HEK293 (cell line): Measurements from ENCODE around the gene ABHD15.

Source experiments
- CTCF ChIP-seq: fragments of 450-650 bp; formaldehyde crosslinking; IDR thresholded peaks from 2 replicates; pipeline ENCODE4 v1.5.1; 2016; ENCODE audit warnings: missing biosample characterization, missing genetic modification characterization
- ELK4 ChIP-seq: IDR thresholded peaks from 2 replicates; pipeline ENCODE4 v1.6.1; 2011; ENCODE audit warnings: mild to moderate bottlenecking, low read depth, low read length, borderline replicate concordance
- GFI1B ChIP-seq: fragments of 450-650 bp; formaldehyde crosslinking; IDR thresholded peaks from 2 replicates; pipeline ENCODE4 v1.5.1; 2016; ENCODE audit warnings: missing biosample characterization, missing genetic modification characterization
- INSM2 ChIP-seq: fragments of 450-650 bp; formaldehyde crosslinking; IDR thresholded peaks from 2 replicates; pipeline ENCODE4 v1.5.1; 2016; ENCODE audit warnings: missing biosample characterization, missing genetic modification characterization
- MZF1 ChIP-seq: fragments of 450-650 bp; formaldehyde crosslinking; IDR thresholded peaks from 2 replicates; pipeline ENCODE4 v1.5.1; 2017; ENCODE audit warnings: missing biosample characterization, missing genetic modification characterization, borderline replicate concordance
- PRDM4 ChIP-seq: fragments of 450-650 bp; formaldehyde crosslinking; IDR thresholded peaks from 2 replicates; pipeline ENCODE4 v1.5.1; 2017; ENCODE audit warnings: missing biosample characterization, missing genetic modification characterization
- RBAK ChIP-seq: fragments of 450-650 bp; formaldehyde crosslinking; IDR thresholded peaks from 2 replicates; pipeline ENCODE4 v1.5.1; 2016; ENCODE audit warnings: missing biosample characterization, missing genetic modification characterization
- REPIN1 ChIP-seq: fragments of 450-650 bp; formaldehyde crosslinking; IDR thresholded peaks from 2 replicates; pipeline ENCODE4 v1.5.1; 2017; ENCODE audit warnings: missing biosample characterization, missing genetic modification characterization, low read depth
- TCF7L2 ChIP-seq: IDR thresholded peaks from 2 replicates; pipeline ENCODE4 v1.6.1; 2011; ENCODE audit warnings: low read depth, mild to moderate bottlenecking, inconsistent platforms, low read length, moderate library complexity, borderline replicate concordance
- ZBTB1 ChIP-seq: fragments of 450-650 bp; formaldehyde crosslinking; IDR thresholded peaks from 2 replicates; pipeline ENCODE4 v1.5.1; 2016; ENCODE audit warnings: missing biosample characterization, missing genetic modification characterization
- ZBTB21 ChIP-seq: fragments of 450-650 bp; formaldehyde crosslinking; IDR thresholded peaks from 2 replicates; pipeline ENCODE4 v1.5.1; 2017; ENCODE audit warnings: missing biosample characterization, missing genetic modification characterization
- ZBTB44 ChIP-seq: fragments of 450-650 bp; IDR thresholded peaks from 2 replicates; pipeline ENCODE4 v1.5.1; 2018; ENCODE audit warnings: missing biosample characterization, mild to moderate bottlenecking, missing genetic modification characterization
- ZNF112 ChIP-seq: fragments of 450-650 bp; formaldehyde crosslinking; IDR thresholded peaks from 2 replicates; pipeline ENCODE4 v1.5.0; 2017; ENCODE audit warnings: missing biosample characterization, missing genetic modification characterization
- ZNF140 ChIP-seq: fragments of 450-650 bp; formaldehyde crosslinking; IDR thresholded peaks from 2 replicates; pipeline ENCODE4 v1.5.1; 2016; ENCODE audit warnings: missing biosample characterization, missing genetic modification characterization
- ZNF23 ChIP-seq: fragments of 450-650 bp; formaldehyde crosslinking; IDR thresholded peaks from 2 replicates; pipeline ENCODE4 v1.5.1; 2016; ENCODE audit warnings: missing biosample characterization, missing genetic modification characterization, borderline replicate concordance
- ZNF311 ChIP-seq: fragments of 450-650 bp; formaldehyde crosslinking; IDR thresholded peaks from 2 replicates; pipeline ENCODE4 v1.5.1; 2017; ENCODE audit warnings: missing biosample characterization, missing genetic modification characterization, borderline replicate concordance
- ZNF350 ChIP-seq: fragments of 450-650 bp; formaldehyde crosslinking; IDR thresholded peaks from 2 replicates; pipeline ENCODE4 v1.5.0; 2017; ENCODE audit warnings: missing biosample characterization, mild to moderate bottlenecking, missing genetic modification characterization
- ZNF366 ChIP-seq: fragments of 450-650 bp; formaldehyde crosslinking; conservative IDR thresholded peaks from 2 replicates; pipeline ENCODE4 v1.5.1; 2016; ENCODE audit warnings: missing biosample characterization, missing genetic modification characterization
- ZNF37A ChIP-seq: fragments of 450-650 bp; IDR thresholded peaks from 2 replicates; pipeline ENCODE4 v1.5.1; 2018; ENCODE audit warnings: missing biosample characterization, missing genetic modification characterization
- ZNF488 ChIP-seq: fragments of 450-650 bp; formaldehyde crosslinking; IDR thresholded peaks from 2 replicates; pipeline ENCODE4 v1.5.1; 2016; ENCODE audit warnings: missing biosample characterization, missing genetic modification characterization
- ZNF510 ChIP-seq: fragments of 450-650 bp; formaldehyde crosslinking; IDR thresholded peaks from 2 replicates; pipeline ENCODE4 v1.5.1; 2018; ENCODE audit warnings: mild to moderate bottlenecking, missing genetic modification characterization, missing biosample characterization; ENCODE audit not compliant: insufficient replicate concordance
- ZNF513 ChIP-seq: fragments of 450-650 bp; IDR thresholded peaks from 2 replicates; pipeline ENCODE4 v1.5.1; 2018; ENCODE audit warnings: missing biosample characterization, missing genetic modification characterization
- ZNF555 ChIP-seq: fragments of 450-650 bp; formaldehyde crosslinking; conservative IDR thresholded peaks from 2 replicates; pipeline ENCODE4 v1.5.1; 2017; ENCODE audit warnings: missing biosample characterization, mild to moderate bottlenecking, missing genetic modification characterization, inconsistent platforms
- ZNF585B ChIP-seq: fragments of 450-650 bp; formaldehyde crosslinking; IDR thresholded peaks from 2 replicates; pipeline ENCODE4 v1.5.1; 2016; ENCODE audit warnings: missing biosample characterization, missing genetic modification characterization
- ZNF664 ChIP-seq: fragments of 450-650 bp; formaldehyde crosslinking; IDR thresholded peaks from 2 replicates; pipeline ENCODE4 v1.5.1; 2016; ENCODE audit warnings: missing biosample characterization, missing genetic modification characterization
- ZNF76 ChIP-seq: fragments of 450-650 bp; formaldehyde crosslinking; IDR thresholded peaks from 2 replicates; pipeline ENCODE4; 2016; ENCODE audit warnings: low read depth, missing biosample characterization, missing genetic modification characterization, borderline replicate concordance
- ZNF768 ChIP-seq: fragments of 450-650 bp; formaldehyde crosslinking; IDR thresholded peaks from 2 replicates; pipeline ENCODE4 v1.5.1; 2018; ENCODE audit warnings: missing biosample characterization, mild to moderate bottlenecking, missing genetic modification characterization
- ZNF785 ChIP-seq: fragments of 450-650 bp; formaldehyde crosslinking; IDR thresholded peaks from 2 replicates; pipeline ENCODE4 v1.5.1; 2016; ENCODE audit warnings: missing biosample characterization, missing genetic modification characterization

The ABHD15 gene

GRCh38 chr17:29592850-29593551 is 26.2 kb upstream of the ABHD15 start, which contains the start of gene ANKRD13B (continued):
- TF ChIP-seq CTCF (tag by site-specific recombination) (no peak), REPIN1 (tag by site-specific recombination) (no peak), ZNF311 (tag by site-specific recombination) (no peak), ZBTB1 (tag by site-specific recombination) (no peak), ZNF23 (tag by site-specific recombination) (no peak), ZNF585B (tag by site-specific recombination) (no peak), ZNF350 (tag by site-specific recombination) (no peak), ZNF510 (tag by site-specific recombination) (no peak), TCF7L2 (no peak), ZNF140 (tag by site-specific recombination) (no peak), ZNF112 (tag by site-specific recombination) (no peak), ELK4 (no peak), ZNF488 (tag by site-specific recombination) (no peak), ZNF76 (tag by site-specific recombination) (peak; percentile 96), PRDM4 (tag by site-specific recombination) (no peak), ZNF366 (tag by site-specific recombination) (no peak), ZNF513 (peak; percentile 88), ZNF768 (tag by site-specific recombination) (no peak), ZNF37A (tag by site-specific recombination) (no peak), GFI1B (tag by site-specific recombination) (no peak), INSM2 (tag by site-specific recombination) (no peak), ZBTB44 (tag by site-specific recombination) (no peak), ZBTB21 (tag by site-specific recombination) (no peak), RBAK (tag by site-specific recombination) (no peak), ZNF785 (tag by site-specific recombination) (no peak), MZF1 (peak; percentile 26; the same call in 1 of the 2 replicates), ZNF664 (no peak), ZNF555 (tag by site-specific recombination) (no peak)
